OCI-LY7 (cell line): Measurements from ENCODE around the gene LRPPRC. TPM values are rescaled to one million over a fixed set of nuclear protein-coding genes. Genes with fewer than 3 reads are reported as not detected.

Experiments
- BruUV-seq: library from RNA; stranded (reverse); fragments of 400-500 nt; replicated peaks from 2 replicates; lab custom pipeline; 2021; lab: Mats Ljungman, UMichigan
- CTCF ChIA-PET: fragments of 300-600 bp; sonication (Branson Sonifier 250); formaldehyde crosslinking; loops from one replicate; lab custom pipeline; 2022; ENCODE audit warnings: antibody characterized with exemption; ENCODE audit not compliant: unreplicated experiment; lab: Charles Lee
- POLR2A ChIA-PET: fragments of 300-600 bp; sonication (Branson Sonifier 250); formaldehyde crosslinking; loops from one replicate; lab custom pipeline; 2022; ENCODE audit warnings: antibody characterized with exemption; lab: Charles Lee
- DNase-seq: peaks from one replicate; pipeline ENCODE4 v3.0.0-alpha.2; 2015; ENCODE audit warnings: low spot score
- H2AFZ ChIP-seq: fragments of 200-600 bp; sonication (generic), shearing (Covaris generic); 2 replicates; pipeline ENCODE4 v1.6.1; 2014; ENCODE audit warnings: mild to moderate bottlenecking, antibody characterized with exemption, low read length, moderate library complexity
- H3K27ac ChIP-seq: fragments of 200-600 bp; sonication (generic); 2 replicates; pipeline ENCODE4 v1.5.1; 2014; ENCODE audit warnings: mixed run types, low read depth, mild to moderate bottlenecking, moderate library complexity, low read length, inconsistent platforms; ENCODE audit not compliant: poor library complexity, severe bottlenecking
- H3K36me3 ChIP-seq: fragments of 200-600 bp; sonication (generic); 2 replicates; pipeline ENCODE4 v1.6.1; 2014; ENCODE audit warnings: mild to moderate bottlenecking, antibody characterized with exemption, low read length, moderate library complexity, mixed read lengths; ENCODE audit not compliant: insufficient read depth
- H3K4me1 ChIP-seq: fragments of 200-600 bp; sonication (generic); 2 replicates; pipeline ENCODE4 v1.5.1; 2014; ENCODE audit warnings: mild to moderate bottlenecking, low read length; ENCODE audit not compliant: insufficient read depth, poor library complexity, severe bottlenecking
- H3K4me2 ChIP-seq: fragments of 200-600 bp; sonication (generic); 2 replicates; pipeline ENCODE4 v1.6.1; 2014; ENCODE audit warnings: mild to moderate bottlenecking, low read length
- H3K4me3 ChIP-seq: fragments of 200-600 bp; sonication (generic); 2 replicates; pipeline ENCODE4 v1.5.1; 2014; ENCODE audit warnings: mild to moderate bottlenecking, low read depth, low read length; ENCODE audit not compliant: poor library complexity, severe bottlenecking
- H3K79me2 ChIP-seq: fragments of 200-600 bp; sonication (generic); 2 replicates; pipeline ENCODE4 v1.6.1; 2016; ENCODE audit warnings: low read depth, mild to moderate bottlenecking, low read length, moderate library complexity, mixed read lengths; ENCODE audit not compliant: insufficient read depth
- H3K9me2 ChIP-seq: fragments of 200-600 bp; sonication (generic); 2 replicates; pipeline ENCODE4 v1.6.1; 2016; ENCODE audit warnings: mild to moderate bottlenecking, low read length, mixed read lengths; ENCODE audit not compliant: insufficient read depth
- H3K9me3 ChIP-seq: fragments of 200-600 bp; sonication (generic); 2 replicates; pipeline ENCODE4 v1.6.1; 2014; ENCODE audit warnings: mild to moderate bottlenecking, mixed run types, low read length, mixed read lengths
- H4K20me1 ChIP-seq: fragments of 200-600 bp; sonication (generic); 2 replicates; pipeline ENCODE4 v1.6.1; 2014; ENCODE audit warnings: mild to moderate bottlenecking, antibody characterized with exemption, low read length, moderate library complexity, mixed read lengths; ENCODE audit not compliant: insufficient read depth
- EZH2phosphoT487 ChIP-seq: fragments of 200-600 bp; sonication (generic); IDR thresholded peaks from 2 replicates; pipeline ENCODE4 v1.6.1; 2018; ENCODE audit warnings: low read depth, borderline replicate concordance, mild to moderate bottlenecking, mixed run types, antibody characterized with exemption, low read length, moderate library complexity, mixed read lengths
- intact Hi-C: fragments of 100-400 bp; cut with micrococcal nuclease; formaldehyde crosslinking; loops from one replicate; pipeline ENCODE4 v1.10.0; 2022; ENCODE audit not compliant: unreplicated experiment
- total RNA-seq, 2 experiments: library from RNA; depleted of rRNA in 1 of 2; stranded (reverse); fragments of >200 nt in 1 of 2; shearing (Covaris generic) in 1 of 2; gene quantifications; 2 replicates each; pipeline ENCODE4 v1.2.3, GENCODE V29; 2014 to 2022
- TF ChIP-seq, protein P1 (sequence below): fragments of 200-600 bp; sonication (generic); conservative IDR thresholded peaks from 2 replicates; pipeline ENCODE4 v1.5.1; 2014; ENCODE audit warnings: mild to moderate bottlenecking, antibody characterized with exemption, low read length, moderate library complexity, mixed read lengths

Gene LRPPRC
- total RNA-seq, 2 experiments from 2014 or later, result 64.4 to 136 TPM

GRCh38 chr2:43948370-43948769 lies 47.4 kb downstream of the LRPPRC start:
- H3K36me3 ChIP-seq, result peaks cover 99% of the 10 kb centered on the region

DNA sequence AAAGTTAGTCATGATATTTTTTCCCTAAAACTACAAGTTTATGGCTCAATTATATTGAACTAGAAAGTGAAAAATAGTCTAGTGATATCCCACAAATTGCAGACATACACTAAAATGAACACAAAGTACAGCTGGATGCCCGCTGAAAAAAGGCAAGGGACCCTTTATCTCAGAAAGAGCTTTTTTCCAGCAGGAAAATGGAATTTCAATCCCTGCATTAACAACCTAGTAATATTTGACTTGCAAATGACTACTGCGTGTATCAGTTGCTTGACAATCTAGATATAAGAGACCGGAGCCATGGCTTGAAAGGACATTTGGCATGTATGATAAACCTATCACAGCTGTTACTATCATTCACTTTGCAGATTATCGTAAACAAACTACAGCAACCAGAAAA lies 49.1 kb downstream of the LRPPRC start:
- no peak for TF ChIP-seq EZH2phosphoT487
- TF ChIP-seq, protein P1, sequence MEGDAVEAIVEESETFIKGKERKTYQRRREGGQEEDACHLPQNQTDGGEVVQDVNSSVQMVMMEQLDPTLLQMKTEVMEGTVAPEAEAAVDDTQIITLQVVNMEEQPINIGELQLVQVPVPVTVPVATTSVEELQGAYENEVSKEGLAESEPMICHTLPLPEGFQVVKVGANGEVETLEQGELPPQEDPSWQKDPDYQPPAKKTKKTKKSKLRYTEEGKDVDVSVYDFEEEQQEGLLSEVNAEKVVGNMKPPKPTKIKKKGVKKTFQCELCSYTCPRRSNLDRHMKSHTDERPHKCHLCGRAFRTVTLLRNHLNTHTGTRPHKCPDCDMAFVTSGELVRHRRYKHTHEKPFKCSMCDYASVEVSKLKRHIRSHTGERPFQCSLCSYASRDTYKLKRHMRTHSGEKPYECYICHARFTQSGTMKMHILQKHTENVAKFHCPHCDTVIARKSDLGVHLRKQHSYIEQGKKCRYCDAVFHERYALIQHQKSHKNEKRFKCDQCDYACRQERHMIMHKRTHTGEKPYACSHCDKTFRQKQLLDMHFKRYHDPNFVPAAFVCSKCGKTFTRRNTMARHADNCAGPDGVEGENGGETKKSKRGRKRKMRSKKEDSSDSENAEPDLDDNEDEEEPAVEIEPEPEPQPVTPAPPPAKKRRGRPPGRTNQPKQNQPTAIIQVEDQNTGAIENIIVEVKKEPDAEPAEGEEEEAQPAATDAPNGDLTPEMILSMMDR, result no peak
- H3K4me1 ChIP-seq, result no peaks in the 10 kb centered on the region
- no peak overlapping the region for H3K4me2 ChIP-seq
- intact Hi-C loops, result no loop called here
- H3K79me2 ChIP-seq, result no peaks in the 10 kb centered on the region
- peaks cover 5% of the 10 kb centered on the region for H4K20me1 ChIP-seq
- POLR2A ChIA-PET, result interaction anchor here (0.5 kb wide), 1 partner anchor 35 kb away, joined by 5 read pairs; no protein-coding TSS in a partner anchor
- H3K36me3 ChIP-seq, result peaks cover 99% of the 10 kb centered on the region
- no peak for DNase-seq
- no peaks in the 10 kb centered on the region for H3K9me3 ChIP-seq
- H2AFZ ChIP-seq, result no peak overlapping the region
- no peaks in the 10 kb centered on the region for H3K9me2 ChIP-seq
- BruUV-seq, result no TSS peak
- no peak overlapping the region for H3K4me3 ChIP-seq
- H3K27ac ChIP-seq, result no peak overlapping the region
- CTCF ChIA-PET, result no interaction called here

More at GRCh38 chr2:43948370-43948769, 47.4 kb downstream of the LRPPRC start:
- Histone ChIP-seq H3K9me3 (no peaks in the 10 kb centered on the region), H3K79me2 (no peaks in the 10 kb centered on the region), H3K4me3 (no peak overlapping the region), H3K9me2 (no peaks in the 10 kb centered on the region), H4K20me1 (peaks cover 5% of the 10 kb centered on the region), H3K27ac (no peak overlapping the region), H3K4me1 (no peaks in the 10 kb centered on the region), H2AFZ (no peak overlapping the region), H3K4me2 (no peak overlapping the region)
- TF ChIP-seq, protein P1, result no peak
- no peak for TF ChIP-seq EZH2phosphoT487
- intact Hi-C loops, result no loop called here
- ChIA-PET CTCF (no interaction called here), POLR2A (no interaction called here)
- no peak for DNase-seq
- BruUV-seq, result no TSS peak

- TF ChIP-seq, protein P1, result no peak
- TF ChIP-seq EZH2phosphoT487, result no peak
- Histone ChIP-seq H3K4me1 (no peaks in the 10 kb centered on the region), H2AFZ (no peak overlapping the region), H3K4me3 (no peak overlapping the region), H3K9me2 (no peaks in the 10 kb centered on the region), H3K27ac (no peak overlapping the region), H3K4me2 (no peak overlapping the region), H3K36me3 (peaks cover 99% of the 10 kb centered on the region), H4K20me1 (peaks cover 5% of the 10 kb centered on the region; the same call in 1 of the 2 replicates), H3K9me3 (no peaks in the 10 kb centered on the region), H3K79me2 (no peaks in the 10 kb centered on the region)
- BruUV-seq, result no TSS peak
- ChIA-PET CTCF (no interaction called here), POLR2A (interaction anchor here (0.6 to 2.0 kb wide), 2 partner anchors 11 to 264 kb away, joined by 4 to 6 read pairs; no protein-coding TSS in a partner anchor)
- intact Hi-C loops, result no loop called here
- no peak for DNase-seq
Observed at GRCh38 chr2:43945439-43945838, 50.4 kb downstream of the LRPPRC start.
